Loucy (cell line): Measurements from ENCODE around the gene SNX27.
A peak's percentile ranks its signal among the peaks of the same experiment; 100 is the strongest.

Source experiments
- H2AFZ ChIP-seq: fragments of 200-600 bp; sonication (generic); 2 replicates; pipeline ENCODE4 v1.6.0; 2016; ENCODE audit warnings: antibody characterized with exemption, mild to moderate bottlenecking, low read length, moderate library complexity
- H3F3A ChIP-seq: fragments of 200-600 bp; 2 replicates; pipeline ENCODE4 v1.6.0; 2016; ENCODE audit warnings: antibody characterized with exemption, low read depth, mild to moderate bottlenecking
- H3K27me3 ChIP-seq: fragments of 200-600 bp; sonication (generic); 2 replicates; pipeline ENCODE4 v1.6.1; 2014; ENCODE audit warnings: low read length, mild to moderate bottlenecking; ENCODE audit not compliant: insufficient read depth, poor library complexity, severe bottlenecking
- H3K36me3 ChIP-seq: fragments of 200-600 bp; sonication (generic); 2 replicates; pipeline ENCODE4 v1.6.1; 2016; ENCODE audit warnings: low read length; ENCODE audit not compliant: insufficient read depth
- H3K4me1 ChIP-seq: fragments of 200-600 bp; sonication (generic); 2 replicates; pipeline ENCODE4 v1.5.1; 2014; ENCODE audit warnings: low read length, mild to moderate bottlenecking; ENCODE audit not compliant: insufficient read depth, poor library complexity, severe bottlenecking
- H3K4me2 ChIP-seq: fragments of 200-600 bp; sonication (generic); 2 replicates; pipeline ENCODE4 v1.6.0; 2014; ENCODE audit warnings: antibody characterized with exemption, low read length, low read depth, mild to moderate bottlenecking; ENCODE audit not compliant: poor library complexity, severe bottlenecking
- H3K4me3 ChIP-seq: fragments of 200-600 bp; sonication (generic); 2 replicates; pipeline ENCODE4 v1.5.1; 2014; ENCODE audit warnings: low read length, mild to moderate bottlenecking, mixed read lengths; ENCODE audit not compliant: poor library complexity, severe bottlenecking
- H3K79me2 ChIP-seq: fragments of 200-600 bp; sonication (generic); 2 replicates; pipeline ENCODE4 v1.6.1; 2014; ENCODE audit warnings: low read length; ENCODE audit not compliant: insufficient read depth
- H3K9ac ChIP-seq: fragments of 200-600 bp; sonication (generic); 2 replicates; pipeline ENCODE4 v1.6.0; 2014; ENCODE audit warnings: mild to moderate bottlenecking, low read depth, low read length, moderate library complexity; ENCODE audit not compliant: poor library complexity, severe bottlenecking
- H3K9me2 ChIP-seq: fragments of 200-600 bp; sonication (generic); replicated peaks from 2 replicates; pipeline ENCODE4 v1.6.1; 2016; ENCODE audit warnings: low read depth, low read length, mixed read lengths
- H3K9me3 ChIP-seq: fragments of 200-600 bp; sonication (generic); 2 replicates; pipeline ENCODE4 v1.6.1; 2014; ENCODE audit warnings: mild to moderate bottlenecking, antibody characterized with exemption, low read length, low read depth; ENCODE audit not compliant: insufficient read depth
- H4K20me1 ChIP-seq: fragments of 200-600 bp; sonication (generic); 2 replicates; pipeline ENCODE4 v1.6.0; 2014; ENCODE audit warnings: antibody characterized with exemption, low read length, mild to moderate bottlenecking; ENCODE audit not compliant: insufficient read depth, poor library complexity, severe bottlenecking
- CTCF ChIP-seq: fragments of 200-600 bp; sonication (generic); conservative IDR thresholded peaks from 2 replicates; pipeline ENCODE4 v1.5.1; 2014; ENCODE audit warnings: mild to moderate bottlenecking, antibody characterized with exemption, low read length
- EZH2phosphoT487 ChIP-seq: fragments of 200-600 bp; IDR thresholded peaks from 2 replicates; pipeline ENCODE4 v1.6.1; 2018; ENCODE audit warnings: antibody characterized with exemption, mild to moderate bottlenecking, moderate library complexity, borderline replicate concordance

SNX27 gene

GRCh38 chr1:151611832-151612500 lies at the start of gene SNX27:
SNX27 (plus strand) TSS chr1:151612050; CDS start chr1:151612202, 152 bp downstream.
- peak within 1 kb of the TSS; percentile 79 for H3K4me3 ChIP-seq
- no peaks in the 10 kb centered on the region for H3K36me3 ChIP-seq
- H3K27me3 ChIP-seq: no peaks in the 10 kb centered on the region
- peak within 1 kb of the TSS; percentile 94 for H3K4me2 ChIP-seq
- peak within 1 kb of the TSS; percentile 83 for H3K9ac ChIP-seq
- no peak for TF ChIP-seq CTCF
- no peak for TF ChIP-seq EZH2phosphoT487
- peaks cover 38% of the 10 kb centered on the region for H3K4me1 ChIP-seq
- H3K9me2 ChIP-seq: no peaks in the 10 kb centered on the region
- H3K79me2 ChIP-seq: peaks cover 45% of the 10 kb centered on the region
- H2AFZ ChIP-seq: peak within 1 kb of the TSS; percentile 99
- H3K9me3 ChIP-seq: no peaks in the 10 kb centered on the region
- H4K20me1 ChIP-seq: peaks cover 20% of the 10 kb centered on the region
- H3F3A ChIP-seq: no peaks in the 10 kb centered on the region

- H3K4me1 ChIP-seq: no peaks in the 10 kb centered on the region
- TF ChIP-seq EZH2phosphoT487: no peak
- TF ChIP-seq CTCF: no peak
- no peaks in the 10 kb centered on the region for H3K79me2 ChIP-seq
- H4K20me1 ChIP-seq: no peaks in the 10 kb centered on the region
- H3K4me2 ChIP-seq: no peak overlapping the region
- H3F3A ChIP-seq: no peaks in the 10 kb centered on the region
- H3K9me2 ChIP-seq: no peaks in the 10 kb centered on the region
- H3K9ac ChIP-seq: no peak overlapping the region
- no peaks in the 10 kb centered on the region for H3K9me3 ChIP-seq
- no peak overlapping the region for H3K4me3 ChIP-seq
- no peak overlapping the region for H2AFZ ChIP-seq
- H3K27me3 ChIP-seq: no peaks in the 10 kb centered on the region
- H3K36me3 ChIP-seq: no peaks in the 10 kb centered on the region
Measured at GRCh38 chr1:151562661-151563060, 49.2 kb upstream of the SNX27 start.

- Histone ChIP-seq H3K9ac (no peak overlapping the region), H3K4me1 (no peaks in the 10 kb centered on the region), H3K9me3 (no peaks in the 10 kb centered on the region), H3K36me3 (no peaks in the 10 kb centered on the region), H3K4me3 (no peak overlapping the region), H3K79me2 (no peaks in the 10 kb centered on the region), H3K4me2 (no peak overlapping the region), H2AFZ (no peak overlapping the region), H4K20me1 (no peaks in the 10 kb centered on the region), H3K27me3 (no peaks in the 10 kb centered on the region), H3F3A (no peaks in the 10 kb centered on the region), H3K9me2 (no peaks in the 10 kb centered on the region)
- TF ChIP-seq CTCF: no peak
- TF ChIP-seq EZH2phosphoT487: no peak
Measured at GRCh38 chr1:151563376-151563775, 48.5 kb upstream of the SNX27 start.
